Loucy (cell line): Measurements from ENCODE around the gene ALPP.

Experiments used
- H2AFZ ChIP-seq: fragments of 200-600 bp; sonication (generic); 2 replicates; pipeline ENCODE4 v1.6.0; 2016; ENCODE audit warnings: antibody characterized with exemption, mild to moderate bottlenecking, low read length, moderate library complexity
- H3F3A ChIP-seq: fragments of 200-600 bp; 2 replicates; pipeline ENCODE4 v1.6.0; 2016; ENCODE audit warnings: antibody characterized with exemption, low read depth, mild to moderate bottlenecking
- H3K27me3 ChIP-seq: fragments of 200-600 bp; sonication (generic); 2 replicates; pipeline ENCODE4 v1.6.1; 2014; ENCODE audit warnings: low read length, mild to moderate bottlenecking; ENCODE audit not compliant: insufficient read depth, poor library complexity, severe bottlenecking
- H3K36me3 ChIP-seq: fragments of 200-600 bp; sonication (generic); 2 replicates; pipeline ENCODE4 v1.6.1; 2016; ENCODE audit warnings: low read length; ENCODE audit not compliant: insufficient read depth
- H3K4me1 ChIP-seq: fragments of 200-600 bp; sonication (generic); 2 replicates; pipeline ENCODE4 v1.5.1; 2014; ENCODE audit warnings: low read length, mild to moderate bottlenecking; ENCODE audit not compliant: insufficient read depth, poor library complexity, severe bottlenecking
- H3K4me2 ChIP-seq: fragments of 200-600 bp; sonication (generic); 2 replicates; pipeline ENCODE4 v1.6.0; 2014; ENCODE audit warnings: antibody characterized with exemption, low read length, low read depth, mild to moderate bottlenecking; ENCODE audit not compliant: poor library complexity, severe bottlenecking
- H3K4me3 ChIP-seq: fragments of 200-600 bp; sonication (generic); 2 replicates; pipeline ENCODE4 v1.5.1; 2014; ENCODE audit warnings: low read length, mild to moderate bottlenecking, mixed read lengths; ENCODE audit not compliant: poor library complexity, severe bottlenecking
- H3K79me2 ChIP-seq: fragments of 200-600 bp; sonication (generic); 2 replicates; pipeline ENCODE4 v1.6.1; 2014; ENCODE audit warnings: low read length; ENCODE audit not compliant: insufficient read depth
- H3K9ac ChIP-seq: fragments of 200-600 bp; sonication (generic); 2 replicates; pipeline ENCODE4 v1.6.0; 2014; ENCODE audit warnings: mild to moderate bottlenecking, low read depth, low read length, moderate library complexity; ENCODE audit not compliant: poor library complexity, severe bottlenecking
- H3K9me2 ChIP-seq: fragments of 200-600 bp; sonication (generic); replicated peaks from 2 replicates; pipeline ENCODE4 v1.6.1; 2016; ENCODE audit warnings: low read depth, low read length, mixed read lengths
- H3K9me3 ChIP-seq: fragments of 200-600 bp; sonication (generic); 2 replicates; pipeline ENCODE4 v1.6.1; 2014; ENCODE audit warnings: mild to moderate bottlenecking, antibody characterized with exemption, low read length, low read depth; ENCODE audit not compliant: insufficient read depth
- H4K20me1 ChIP-seq: fragments of 200-600 bp; sonication (generic); 2 replicates; pipeline ENCODE4 v1.6.0; 2014; ENCODE audit warnings: antibody characterized with exemption, low read length, mild to moderate bottlenecking; ENCODE audit not compliant: insufficient read depth, poor library complexity, severe bottlenecking
- EZH2phosphoT487 ChIP-seq: fragments of 200-600 bp; IDR thresholded peaks from 2 replicates; pipeline ENCODE4 v1.6.1; 2018; ENCODE audit warnings: antibody characterized with exemption, mild to moderate bottlenecking, moderate library complexity, borderline replicate concordance
- TF ChIP-seq, protein P1 (sequence below): fragments of 200-600 bp; sonication (generic); conservative IDR thresholded peaks from 2 replicates; pipeline ENCODE4 v1.5.1; 2014; ENCODE audit warnings: mild to moderate bottlenecking, antibody characterized with exemption, low read length

The ALPP gene

DNA sequence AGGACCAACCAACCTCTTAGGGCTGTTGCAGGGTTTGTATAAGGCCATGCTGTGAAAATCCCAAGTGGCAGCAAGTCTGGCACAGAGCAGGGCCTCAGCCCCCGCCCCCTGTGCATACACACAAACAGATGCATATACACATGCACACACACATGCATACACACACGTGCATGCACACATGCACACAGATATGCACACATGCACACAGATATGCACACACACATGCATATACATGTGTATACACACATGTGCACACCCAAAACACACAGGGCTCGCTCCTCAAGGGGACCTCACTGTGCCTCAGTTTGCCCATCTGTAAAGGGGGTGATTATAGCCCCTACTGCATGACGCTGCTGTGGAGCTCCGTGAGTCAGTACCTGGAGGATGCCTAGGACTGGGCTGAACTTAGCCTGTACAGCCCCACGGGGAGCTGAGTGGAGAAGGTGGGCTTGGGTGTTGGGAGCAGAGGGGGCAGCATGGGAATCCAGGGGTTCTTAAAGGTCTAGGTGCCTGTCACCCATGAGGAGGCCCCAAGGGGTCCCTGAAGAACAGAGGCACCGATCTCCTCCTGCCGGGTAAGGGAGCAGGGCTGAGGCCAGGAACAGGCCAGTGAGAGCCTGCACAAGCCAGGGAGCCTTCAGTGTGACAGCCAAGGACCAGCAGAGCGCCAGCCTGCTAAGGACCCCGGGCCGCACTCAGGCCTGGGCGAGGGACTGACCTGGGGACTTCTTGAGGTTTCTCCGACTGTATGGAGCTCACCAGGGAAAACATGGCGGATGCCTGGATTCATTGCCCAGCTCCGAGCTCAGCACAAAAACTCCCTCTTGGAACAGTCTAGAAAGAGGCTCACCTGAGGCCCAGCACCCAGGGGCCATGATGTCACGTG is 53.4 kb downstream of the ALPP start:
- Histone ChIP-seq H3F3A (no peaks in the 10 kb centered on the region), H2AFZ (no peak overlapping the region), H4K20me1 (no peaks in the 10 kb centered on the region), H3K4me1 (no peaks in the 10 kb centered on the region), H3K36me3 (no peaks in the 10 kb centered on the region), H3K27me3 (no peaks in the 10 kb centered on the region), H3K79me2 (no peaks in the 10 kb centered on the region), H3K4me2 (no peak overlapping the region), H3K9ac (no peak overlapping the region), H3K4me3 (no peak overlapping the region), H3K9me3 (no peaks in the 10 kb centered on the region), H3K9me2 (no peaks in the 10 kb centered on the region)
- TF ChIP-seq, protein P1, sequence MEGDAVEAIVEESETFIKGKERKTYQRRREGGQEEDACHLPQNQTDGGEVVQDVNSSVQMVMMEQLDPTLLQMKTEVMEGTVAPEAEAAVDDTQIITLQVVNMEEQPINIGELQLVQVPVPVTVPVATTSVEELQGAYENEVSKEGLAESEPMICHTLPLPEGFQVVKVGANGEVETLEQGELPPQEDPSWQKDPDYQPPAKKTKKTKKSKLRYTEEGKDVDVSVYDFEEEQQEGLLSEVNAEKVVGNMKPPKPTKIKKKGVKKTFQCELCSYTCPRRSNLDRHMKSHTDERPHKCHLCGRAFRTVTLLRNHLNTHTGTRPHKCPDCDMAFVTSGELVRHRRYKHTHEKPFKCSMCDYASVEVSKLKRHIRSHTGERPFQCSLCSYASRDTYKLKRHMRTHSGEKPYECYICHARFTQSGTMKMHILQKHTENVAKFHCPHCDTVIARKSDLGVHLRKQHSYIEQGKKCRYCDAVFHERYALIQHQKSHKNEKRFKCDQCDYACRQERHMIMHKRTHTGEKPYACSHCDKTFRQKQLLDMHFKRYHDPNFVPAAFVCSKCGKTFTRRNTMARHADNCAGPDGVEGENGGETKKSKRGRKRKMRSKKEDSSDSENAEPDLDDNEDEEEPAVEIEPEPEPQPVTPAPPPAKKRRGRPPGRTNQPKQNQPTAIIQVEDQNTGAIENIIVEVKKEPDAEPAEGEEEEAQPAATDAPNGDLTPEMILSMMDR, result no peak
- no peak for TF ChIP-seq EZH2phosphoT487
